ENCODE results near the gene EDDM13. TPM values are rescaled to one million over a fixed set of nuclear protein-coding genes. Genes with fewer than 3 reads are reported as not detected.
"Not testable (repeated sequence)": the region's sequence is repeated elsewhere in the genome, so short reads cannot be mapped to it uniquely, and the experiment has no call there.

The EDDM13 gene
- total RNA-seq, 1 donor from 2014 or later, result not detected

- no peak overlapping the region for H3K9ac ChIP-seq
- no peaks in the 10 kb centered on the region for H3K79me2 ChIP-seq (ENCODE audit: low read depth)
- no peak overlapping the region for H3K27ac Mint-ChIP-seq
- H3K4me3 ChIP-seq, result no peak overlapping the region
- no peak overlapping the region for H3K4me2 ChIP-seq
- no peak overlapping the region for H2AFZ ChIP-seq (replicated peaks)
- H3K9me3 ChIP-seq (ENCODE audit: low read depth), result no peaks in the 10 kb centered on the region
- TF ChIP-seq EZH2phosphoT487 (IDR thresholded peaks at IDR 0.05) (no peak), CTCF (IDR thresholded peaks at IDR 0.05) (no peak)
- H3K4me3 Mint-ChIP-seq, result no peak overlapping the region
- no peaks in the 10 kb centered on the region for H3K36me3 Mint-ChIP-seq
- no peaks in the 10 kb centered on the region for H3K4me1 ChIP-seq
- H3K4me1 Mint-ChIP-seq, result no peaks in the 10 kb centered on the region
- peaks cover 3% of the 10 kb centered on the region for H3K9me3 Mint-ChIP-seq
- no peaks in the 10 kb centered on the region for H3K36me3 ChIP-seq
- no peaks in the 10 kb centered on the region for H3K27me3 ChIP-seq
- no peaks in the 10 kb centered on the region for H3K27me3 Mint-ChIP-seq (ENCODE audit: insufficient read depth, low read depth)
- H3K27ac ChIP-seq, result no peak overlapping the region
- H3F3A ChIP-seq (ENCODE audit: low read depth), result no peaks in the 10 kb centered on the region
- DNase-seq (ENCODE audit: low spot score), result no peak
- no peaks in the 10 kb centered on the region for H4K20me1 ChIP-seq (ENCODE audit: low read depth)
Observed at GRCh38 chr19:56245121-56245740, 27.3 kb upstream of the EDDM13 start.

- H3K4me3 ChIP-seq; H3K9me3 ChIP-seq (ENCODE audit: low read depth); H3K27ac ChIP-seq; H3K4me1 Mint-ChIP-seq; H2AFZ ChIP-seq (replicated peaks); H3K4me3 Mint-ChIP-seq; DNase-seq (ENCODE audit: low spot score); H3K27me3 Mint-ChIP-seq (ENCODE audit: insufficient read depth, low read depth); H3K79me2 ChIP-seq (ENCODE audit: low read depth); H3F3A ChIP-seq (ENCODE audit: low read depth); H3K27me3 ChIP-seq; H3K36me3 Mint-ChIP-seq; H3K4me1 ChIP-seq; H3K9ac ChIP-seq; H4K20me1 ChIP-seq (ENCODE audit: low read depth); H3K36me3 ChIP-seq; H3K27ac Mint-ChIP-seq; H3K4me2 ChIP-seq; H3K9me3 Mint-ChIP-seq: not testable (repeated sequence)
- TF ChIP-seq CTCF (IDR thresholded peaks at IDR 0.05), result peak; percentile 31
Observed at GRCh38 chr19:56245764-56246163, 26.8 kb upstream of the EDDM13 start.

- H3K4me3 Mint-ChIP-seq; H3K79me2 ChIP-seq (ENCODE audit: low read depth); H3K36me3 Mint-ChIP-seq; H3K4me2 ChIP-seq; H3K27ac Mint-ChIP-seq; H3K27me3 ChIP-seq; H3K27me3 Mint-ChIP-seq (ENCODE audit: insufficient read depth, low read depth); H2AFZ ChIP-seq (replicated peaks); DNase-seq (ENCODE audit: low spot score); H4K20me1 ChIP-seq (ENCODE audit: low read depth); H3K9ac ChIP-seq; H3K27ac ChIP-seq; H3K4me1 ChIP-seq; H3K4me3 ChIP-seq; H3F3A ChIP-seq (ENCODE audit: low read depth); H3K9me3 ChIP-seq (ENCODE audit: low read depth); H3K36me3 ChIP-seq; H3K4me1 Mint-ChIP-seq: not testable (repeated sequence)
- H3K9me3 Mint-ChIP-seq, result peaks cover 13% of the 10 kb centered on the region
Observed at GRCh38 chr19:56248736-56249338, 23.7 kb upstream of the EDDM13 start.

- DNase-seq (ENCODE audit: low spot score), result peak; percentile 91
- no peak overlapping the region for H3K4me2 ChIP-seq
- H3K27ac Mint-ChIP-seq, result peak overlapping the region; percentile 96
- no peaks in the 10 kb centered on the region for H3K36me3 ChIP-seq
- H3K27me3 Mint-ChIP-seq (ENCODE audit: insufficient read depth, low read depth), result peaks cover 4% of the 10 kb centered on the region
- H3K4me1 ChIP-seq, result no peaks in the 10 kb centered on the region
- H3K27me3 ChIP-seq, result no peaks in the 10 kb centered on the region
- no peak overlapping the region for H3K4me3 ChIP-seq
- no peaks in the 10 kb centered on the region for H3K9me3 ChIP-seq (ENCODE audit: low read depth)
- no peaks in the 10 kb centered on the region for H3K36me3 Mint-ChIP-seq
- H3F3A ChIP-seq (ENCODE audit: low read depth), result no peaks in the 10 kb centered on the region
- no peak overlapping the region for H3K9ac ChIP-seq
- H3K79me2 ChIP-seq (ENCODE audit: low read depth), result no peaks in the 10 kb centered on the region
- H3K4me3 Mint-ChIP-seq, result no peak overlapping the region
- no peaks in the 10 kb centered on the region for H4K20me1 ChIP-seq (ENCODE audit: low read depth)
- H2AFZ ChIP-seq (replicated peaks), result peak overlapping the region; percentile 99
- no peak for TF ChIP-seq EZH2 (IDR thresholded peaks at IDR 0.05)
- peak; percentile 93 for TF ChIP-seq CTCF (IDR thresholded peaks at IDR 0.05)
- no peak for TF ChIP-seq EZH2phosphoT487 (IDR thresholded peaks at IDR 0.05)
- H3K9me3 Mint-ChIP-seq, result peaks cover 13% of the 10 kb centered on the region
- no peak overlapping the region for H3K27ac ChIP-seq
- no peaks in the 10 kb centered on the region for H3K4me1 Mint-ChIP-seq
Observed at GRCh38 chr19:56252699-56253422, 19.7 kb upstream of the EDDM13 start.
